Astrocyte (in vitro differentiated cells and primary cell): ENCODE data around the gene LMOD3. TPM values are rescaled to one million over a fixed set of nuclear protein-coding genes. Genes with fewer than 3 reads are reported as not detected.

Source experiments
- DNase-seq: peaks from one replicate; pipeline ENCODE4 v3.0.0-alpha.2; 2010; ENCODE audit warnings: low read depth
- FAIRE-seq: peaks from 2 replicates; lab custom pipeline; 2011; peaks lifted over from hg19 to GRCh38; lab: Jason Lieb, UNC
- H2AFZ ChIP-seq: 2 replicates; pipeline ENCODE4 v1.6.0; 2012; ENCODE audit warnings: low read depth, low read length, inconsistent platforms
- H3K27ac ChIP-seq: 2 replicates; pipeline ENCODE4 v1.5.1; 2011; ENCODE audit warnings: low read depth, low read length, inconsistent platforms
- H3K27me3 ChIP-seq: 2 replicates; pipeline ENCODE4 v1.6.0; 2011; ENCODE audit warnings: low read length, inconsistent platforms; ENCODE audit not compliant: insufficient read depth
- H3K36me3 ChIP-seq: 2 replicates; pipeline ENCODE4 v1.5.1; 2011; ENCODE audit warnings: low read length, inconsistent platforms; ENCODE audit not compliant: insufficient read depth
- H3K4me1 ChIP-seq: 2 replicates; pipeline ENCODE4 v1.5.1; 2011; ENCODE audit warnings: low read length, inconsistent platforms; ENCODE audit not compliant: insufficient read depth
- H3K4me2 ChIP-seq: 2 replicates; pipeline ENCODE4 v1.6.0; 2012; ENCODE audit warnings: low read length, inconsistent platforms
- H3K4me3 ChIP-seq: 2 replicates; pipeline ENCODE4 v1.5.1; 2011; ENCODE audit warnings: low read depth, mild to moderate bottlenecking, low read length, inconsistent platforms; ENCODE audit not compliant: insufficient read depth
- H3K79me2 ChIP-seq: 2 replicates; pipeline ENCODE4 v1.6.0; 2012; ENCODE audit warnings: mild to moderate bottlenecking, low read length, inconsistent platforms; ENCODE audit not compliant: insufficient read depth
- H3K9ac ChIP-seq: 2 replicates; pipeline ENCODE4 v1.6.0; 2012; ENCODE audit warnings: mild to moderate bottlenecking, low read length, inconsistent platforms
- H3K9me3 ChIP-seq: 2 replicates; pipeline ENCODE4 v1.5.1; 2012; ENCODE audit warnings: low read depth, mild to moderate bottlenecking, low read length, inconsistent platforms; ENCODE audit not compliant: insufficient read depth
- H4K20me1 ChIP-seq: 2 replicates; pipeline ENCODE4 v1.6.0; 2012; ENCODE audit warnings: low read length, inconsistent platforms; ENCODE audit not compliant: insufficient read depth
- H3K27ac Mint-ChIP-seq: one replicate; pipeline ENCODE4 v1.8.0; 2021; ENCODE audit warnings: mild to moderate bottlenecking, mixed read lengths; ENCODE audit not compliant: unreplicated experiment
- H3K27me3 Mint-ChIP-seq: one replicate; pipeline ENCODE4 v1.8.0; 2021; ENCODE audit warnings: low read depth, mixed read lengths; ENCODE audit not compliant: unreplicated experiment
- H3K36me3 Mint-ChIP-seq: one replicate; pipeline ENCODE4 v1.8.0; 2021; ENCODE audit warnings: low read depth, mixed read lengths; ENCODE audit not compliant: unreplicated experiment
- H3K4me1 Mint-ChIP-seq: one replicate; pipeline ENCODE4 v1.8.0; 2021; ENCODE audit warnings: low read depth, mixed read lengths; ENCODE audit not compliant: unreplicated experiment
- H3K4me3 Mint-ChIP-seq: one replicate; pipeline ENCODE4 v1.8.0; 2021; ENCODE audit warnings: mild to moderate bottlenecking, moderate library complexity, mixed read lengths; ENCODE audit not compliant: unreplicated experiment
- H3K9me3 Mint-ChIP-seq: one replicate; pipeline ENCODE4 v1.8.0; 2021; ENCODE audit warnings: mild to moderate bottlenecking, mixed read lengths; ENCODE audit not compliant: unreplicated experiment
- EZH2 ChIP-seq: IDR thresholded peaks from 2 replicates; pipeline ENCODE4 v1.6.1; 2012; ENCODE audit warnings: mild to moderate bottlenecking, low read length, inconsistent platforms; ENCODE audit not compliant: insufficient read depth
- total RNA-seq: library from RNA; stranded (reverse); gene quantifications from 2 replicates; pipeline ENCODE4 v1.2.1, GENCODE V29; 2021
- TF ChIP-seq, protein P1 (sequence below): IDR thresholded peaks from 2 replicates; pipeline ENCODE4 v1.5.1; 2011; ENCODE audit warnings: low read depth, mild to moderate bottlenecking, inconsistent platforms, low read length, moderate library complexity; ENCODE audit not compliant: insufficient read depth

LMOD3 gene
- total RNA-seq, 1 donor from 2014 or later = 0.07 TPM

- peak overlapping the region; percentile 28 for H3K27ac Mint-ChIP-seq
- TF ChIP-seq, protein P1, sequence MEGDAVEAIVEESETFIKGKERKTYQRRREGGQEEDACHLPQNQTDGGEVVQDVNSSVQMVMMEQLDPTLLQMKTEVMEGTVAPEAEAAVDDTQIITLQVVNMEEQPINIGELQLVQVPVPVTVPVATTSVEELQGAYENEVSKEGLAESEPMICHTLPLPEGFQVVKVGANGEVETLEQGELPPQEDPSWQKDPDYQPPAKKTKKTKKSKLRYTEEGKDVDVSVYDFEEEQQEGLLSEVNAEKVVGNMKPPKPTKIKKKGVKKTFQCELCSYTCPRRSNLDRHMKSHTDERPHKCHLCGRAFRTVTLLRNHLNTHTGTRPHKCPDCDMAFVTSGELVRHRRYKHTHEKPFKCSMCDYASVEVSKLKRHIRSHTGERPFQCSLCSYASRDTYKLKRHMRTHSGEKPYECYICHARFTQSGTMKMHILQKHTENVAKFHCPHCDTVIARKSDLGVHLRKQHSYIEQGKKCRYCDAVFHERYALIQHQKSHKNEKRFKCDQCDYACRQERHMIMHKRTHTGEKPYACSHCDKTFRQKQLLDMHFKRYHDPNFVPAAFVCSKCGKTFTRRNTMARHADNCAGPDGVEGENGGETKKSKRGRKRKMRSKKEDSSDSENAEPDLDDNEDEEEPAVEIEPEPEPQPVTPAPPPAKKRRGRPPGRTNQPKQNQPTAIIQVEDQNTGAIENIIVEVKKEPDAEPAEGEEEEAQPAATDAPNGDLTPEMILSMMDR = no peak
- TF ChIP-seq EZH2 = no peak
- H3K4me2 ChIP-seq = peak overlapping the region; percentile 61
- DNase-seq (peak; percentile 55), FAIRE-seq (no peak)
- H3K9me3 ChIP-seq = no peaks in the 10 kb centered on the region
- no peak overlapping the region for H3K9ac ChIP-seq
- H4K20me1 ChIP-seq = peaks cover 54% of the 10 kb centered on the region
- peaks cover 76% of the 10 kb centered on the region for H3K79me2 ChIP-seq
- H3K9me3 Mint-ChIP-seq = no peaks in the 10 kb centered on the region
- peak overlapping the region; percentile 75 for H3K4me3 Mint-ChIP-seq
- H3K4me1 Mint-ChIP-seq = peaks cover 46% of the 10 kb centered on the region
- H3K36me3 Mint-ChIP-seq = peaks cover 4% of the 10 kb centered on the region
- no peaks in the 10 kb centered on the region for H3K27me3 Mint-ChIP-seq
- H2AFZ ChIP-seq = no peak overlapping the region
- H3K4me1 ChIP-seq = peaks cover 53% of the 10 kb centered on the region
- H3K4me3 ChIP-seq = no peak overlapping the region
- H3K36me3 ChIP-seq = no peaks in the 10 kb centered on the region
- H3K27me3 ChIP-seq = no peaks in the 10 kb centered on the region
- no peak overlapping the region for H3K27ac ChIP-seq
Measured at GRCh38 chr3:69088063-69088462, 34.3 kb downstream of the LMOD3 start.

DNA sequence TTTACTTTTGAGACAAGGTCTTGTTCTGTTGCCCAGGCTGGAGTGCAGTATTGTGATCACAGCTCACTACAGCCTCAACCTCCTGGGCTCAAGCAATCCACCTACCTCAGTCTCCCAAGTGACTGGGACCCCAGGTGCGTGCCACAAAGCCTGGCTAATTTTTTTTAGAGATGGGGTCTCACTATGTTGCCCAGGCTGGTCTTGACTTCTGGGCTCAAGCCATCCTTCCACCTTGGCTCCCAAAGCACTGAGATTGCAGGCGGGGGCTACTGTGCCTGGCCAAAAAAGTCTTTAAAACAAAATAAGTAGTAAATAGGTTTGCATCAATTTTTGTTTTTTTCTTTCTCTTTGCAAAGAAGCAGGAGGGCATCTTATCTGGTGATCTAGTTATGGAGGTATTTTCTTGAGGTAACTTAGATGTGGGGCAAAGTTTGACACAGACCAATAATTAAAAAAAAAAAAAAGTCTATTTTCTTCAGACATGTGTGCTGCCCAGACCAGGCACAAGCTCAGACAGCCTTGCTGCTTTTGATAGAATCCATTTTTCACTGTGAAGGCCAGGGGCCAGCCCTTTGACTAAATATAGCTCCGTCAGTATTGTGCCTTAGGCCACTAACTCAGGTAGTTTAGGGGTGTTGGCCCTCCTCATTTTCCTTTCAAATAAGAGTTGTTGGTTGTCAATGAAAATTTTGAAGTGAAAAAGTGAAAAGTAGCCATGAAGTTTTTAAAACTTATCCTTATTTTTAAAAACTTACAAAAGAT is 35.2 kb downstream of the LMOD3 start:
- Histone ChIP-seq H4K20me1 (peaks cover 47% of the 10 kb centered on the region), H3K9ac (no peak overlapping the region), H3K79me2 (peaks cover 67% of the 10 kb centered on the region), H3K27me3 (no peaks in the 10 kb centered on the region), H3K9me3 (no peaks in the 10 kb centered on the region), H2AFZ (no peak overlapping the region), H3K4me3 (peak overlapping the region; percentile 16), H3K4me1 (peaks cover 61% of the 10 kb centered on the region), H3K4me2 (peak overlapping the region; percentile 89), H3K27ac (no peak overlapping the region), H3K36me3 (no peaks in the 10 kb centered on the region)
- Mint-ChIP-seq H3K27ac (peak overlapping the region; percentile 66), H3K9me3 (no peaks in the 10 kb centered on the region), H3K36me3 (peaks cover 4% of the 10 kb centered on the region), H3K4me1 (peaks cover 50% of the 10 kb centered on the region), H3K4me3 (peak overlapping the region; percentile 74), H3K27me3 (no peaks in the 10 kb centered on the region)
- FAIRE-seq = no peak
- no peak for DNase-seq
- TF ChIP-seq EZH2 = no peak
- TF ChIP-seq, protein P1 = no peak
